Nephron progenitor cell (in vitro differentiated cells): Measurements from ENCODE around the gene LRRIQ1.

ENCODE experiments used
- DNase-seq: peaks from one replicate; pipeline ENCODE4 v3.0.0; 2021
- H3K27ac Mint-ChIP-seq: 2 replicates; pipeline ENCODE4 v1.8.0; 2021; ENCODE audit warnings: mild to moderate bottlenecking, moderate library complexity, mixed read lengths
- H3K27me3 Mint-ChIP-seq: 2 replicates; pipeline ENCODE4 v1.8.0; 2021; ENCODE audit warnings: mild to moderate bottlenecking, low read depth, mixed read lengths; ENCODE audit not compliant: poor library complexity
- H3K36me3 Mint-ChIP-seq: 2 replicates; pipeline ENCODE4 v1.8.0; 2021; ENCODE audit warnings: low read depth, mixed read lengths
- H3K4me1 Mint-ChIP-seq: 2 replicates; pipeline ENCODE4 v1.8.0; 2021; ENCODE audit warnings: mixed read lengths
- H3K4me3 Mint-ChIP-seq: 2 replicates; pipeline ENCODE4 v1.8.0; 2021; ENCODE audit warnings: mild to moderate bottlenecking, moderate library complexity, mixed read lengths
- H3K9me3 Mint-ChIP-seq: 2 replicates; pipeline ENCODE4 v1.8.0; 2021; ENCODE audit warnings: mild to moderate bottlenecking, moderate library complexity, mixed read lengths
- CTCF ChIP-seq: fragments of 200-600 bp; sonication (generic); IDR thresholded peaks from 2 replicates; pipeline ENCODE4 v1.5.0; 2021; ENCODE audit warnings: antibody characterized with exemption

LRRIQ1 gene

GRCh38 chr12:85092814-85093370 is 56.7 kb downstream of the LRRIQ1 start:
- Mint-ChIP-seq H3K4me1 (no peaks in the 10 kb centered on the region), H3K4me3 (no peak overlapping the region), H3K27ac (no peak overlapping the region), H3K36me3 (no peaks in the 10 kb centered on the region), H3K27me3 (peaks cover 3% of the 10 kb centered on the region), H3K9me3 (peaks cover 8% of the 10 kb centered on the region)
- no peak for DNase-seq
- no peak for TF ChIP-seq CTCF

GRCh38 chr12:85095501-85095900 is 59.4 kb downstream of the LRRIQ1 start:
- H3K9me3 Mint-ChIP-seq = no peaks in the 10 kb centered on the region
- DNase-seq = no peak
- no peaks in the 10 kb centered on the region for H3K4me1 Mint-ChIP-seq
- no peak overlapping the region for H3K4me3 Mint-ChIP-seq
- H3K27ac Mint-ChIP-seq = no peak overlapping the region
- TF ChIP-seq CTCF = no peak
- no peaks in the 10 kb centered on the region for H3K36me3 Mint-ChIP-seq
- no peaks in the 10 kb centered on the region for H3K27me3 Mint-ChIP-seq

- no peak for DNase-seq
Observed at GRCh38 chr12:85130646-85131045, 94.5 kb downstream of the LRRIQ1 start.

GRCh38 chr12:85138833-85139232 is 102.7 kb downstream of the LRRIQ1 start:
- H3K27me3 Mint-ChIP-seq = peaks cover 4% of the 10 kb centered on the region
- no peak overlapping the region for H3K27ac Mint-ChIP-seq
- TF ChIP-seq CTCF = no peak
- no peak for DNase-seq
- no peaks in the 10 kb centered on the region for H3K9me3 Mint-ChIP-seq
- H3K36me3 Mint-ChIP-seq = no peaks in the 10 kb centered on the region
- H3K4me3 Mint-ChIP-seq = no peak overlapping the region
- H3K4me1 Mint-ChIP-seq = peaks cover 5% of the 10 kb centered on the region

More at GRCh38 chr12:85130646-85131045, 94.5 kb downstream of the LRRIQ1 start:
- Mint-ChIP-seq H3K4me1 (no peaks in the 10 kb centered on the region), H3K36me3 (no peaks in the 10 kb centered on the region), H3K9me3 (no peaks in the 10 kb centered on the region), H3K27ac (no peak overlapping the region), H3K4me3 (no peak overlapping the region), H3K27me3 (no peaks in the 10 kb centered on the region)
- no peak for TF ChIP-seq CTCF

GRCh38 chr12:85147331-85147730 is 111.2 kb downstream of the LRRIQ1 start:
- Mint-ChIP-seq H3K9me3 (no peaks in the 10 kb centered on the region), H3K4me3 (no peak overlapping the region), H3K36me3 (no peaks in the 10 kb centered on the region), H3K27me3 (peaks cover 4% of the 10 kb centered on the region), H3K27ac (no peak overlapping the region), H3K4me1 (no peaks in the 10 kb centered on the region)
- no peak for DNase-seq
- TF ChIP-seq CTCF = no peak

GRCh38 chr12:85152311-85152729 is 116.2 kb downstream of the LRRIQ1 start:
- Mint-ChIP-seq H3K4me3 (no peak overlapping the region), H3K36me3 (no peaks in the 10 kb centered on the region), H3K4me1 (no peaks in the 10 kb centered on the region), H3K9me3 (no peaks in the 10 kb centered on the region), H3K27me3 (no peaks in the 10 kb centered on the region), H3K27ac (no peak overlapping the region)
- TF ChIP-seq CTCF = no peak
- DNase-seq = no peak
